DND-41 (cell line): ENCODE data around the gene CCDC85C.

Experiments
- ATAC-seq: fragments of 200-7000 bp; cut with Tn5 transposase; 3 replicates; pipeline ENCODE4 v1.9.1; 2021; ENCODE audit warnings: low read depth; ENCODE audit not compliant: insufficient read depth
- DNase-seq: peaks from one replicate; pipeline ENCODE4 v3.0.0-alpha.2; 2020
- H2AFZ ChIP-seq: 2 replicates; pipeline ENCODE4 v1.6.0; 2012; ENCODE audit warnings: low read depth, low read length
- H3K27ac ChIP-seq: 2 replicates; pipeline ENCODE4 v1.5.1; 2012; ENCODE audit warnings: low read length, inconsistent platforms
- H3K27me3 ChIP-seq: fragments of 200-600 bp; sonication (generic); 2 replicates; pipeline ENCODE4 v1.6.0; 2012; ENCODE audit warnings: low read length, mild to moderate bottlenecking, inconsistent platforms; ENCODE audit not compliant: insufficient read depth, poor library complexity
- H3K36me3 ChIP-seq: 2 replicates; pipeline ENCODE4 v1.5.1; 2012; ENCODE audit warnings: low read length, inconsistent platforms; ENCODE audit not compliant: insufficient read depth
- H3K4me1 ChIP-seq: 2 replicates; pipeline ENCODE4 v1.5.1; 2012; ENCODE audit warnings: mild to moderate bottlenecking, low read length; ENCODE audit not compliant: insufficient read depth
- H3K4me2 ChIP-seq: 2 replicates; pipeline ENCODE4 v1.6.0; 2012; ENCODE audit warnings: mild to moderate bottlenecking, moderate library complexity, low read length, inconsistent platforms; ENCODE audit not compliant: insufficient read depth
- H3K4me3 ChIP-seq, 2 experiments: fragments of 200-600 bp in 1 of 2; shearing (Covaris generic) in 1 of 2; 2 replicates each; pipeline ENCODE4 v1.5.1; 2012 to 2016; ENCODE audit warnings: inconsistent platforms in 2 of 2, low read length in 2 of 2, mild to moderate bottlenecking in 2 of 2, low read depth in 1 of 2, moderate library complexity in 1 of 2
- H3K79me2 ChIP-seq: 2 replicates; pipeline ENCODE4 v1.6.0; 2012; ENCODE audit warnings: low read length, inconsistent platforms; ENCODE audit not compliant: insufficient read depth
- H3K9ac ChIP-seq: 2 replicates; pipeline ENCODE4 v1.6.0; 2012; ENCODE audit warnings: low read depth, mild to moderate bottlenecking, inconsistent platforms, low read length, moderate library complexity
- H3K9me3 ChIP-seq: 2 replicates; pipeline ENCODE4 v1.5.1; 2012; ENCODE audit warnings: low read length, moderate library complexity, mild to moderate bottlenecking, inconsistent platforms; ENCODE audit not compliant: insufficient read depth, severe bottlenecking
- H4K20me1 ChIP-seq: 2 replicates; pipeline ENCODE4 v1.6.0; 2012; ENCODE audit warnings: low read length; ENCODE audit not compliant: insufficient read depth
- CTCF ChIP-seq: IDR thresholded peaks from 2 replicates; pipeline ENCODE4 v1.5.1; 2012; ENCODE audit warnings: borderline replicate concordance, low read length, moderate library complexity, mild to moderate bottlenecking; ENCODE audit not compliant: poor library complexity, severe bottlenecking; ENCODE audit errors: extremely low read depth
- EZH2 ChIP-seq: IDR thresholded peaks from 3 replicates; pipeline ENCODE4 v1.6.1; 2012; ENCODE audit warnings: borderline replicate concordance, low read depth, mild to moderate bottlenecking, moderate library complexity, low read length, inconsistent platforms; ENCODE audit not compliant: severe bottlenecking

The CCDC85C gene

GRCh38 chr14:99626041-99626648 lies 22.1 kb upstream of the CCDC85C start:
- ATAC-seq: no peak
- H3K27me3 ChIP-seq: peaks cover 10% of the 10 kb centered on the region
- no peak overlapping the region for H3K4me2 ChIP-seq
- H4K20me1 ChIP-seq: peaks cover 14% of the 10 kb centered on the region; the same call in 1 of the 2 replicates
- no peak overlapping the region for H3K4me3 ChIP-seq
- H3K4me1 ChIP-seq: peaks cover 6% of the 10 kb centered on the region
- no peaks in the 10 kb centered on the region for H3K79me2 ChIP-seq
- no peak overlapping the region for H2AFZ ChIP-seq
- TF ChIP-seq CTCF: no peak
- no peak for TF ChIP-seq EZH2
- no peaks in the 10 kb centered on the region for H3K9me3 ChIP-seq
- no peak overlapping the region for H3K9ac ChIP-seq
- no peak for DNase-seq
- H3K27ac ChIP-seq: no peak overlapping the region
- no peaks in the 10 kb centered on the region for H3K36me3 ChIP-seq

GRCh38 chr14:99625476-99625875 lies 21.5 kb upstream of the CCDC85C start:
- DNase-seq (no peak), ATAC-seq (no peak)
- H2AFZ ChIP-seq: no peak overlapping the region
- H3K36me3 ChIP-seq: no peaks in the 10 kb centered on the region
- peaks cover 14% of the 10 kb centered on the region; the same call in 1 of the 2 replicates for H4K20me1 ChIP-seq
- no peak overlapping the region for H3K27ac ChIP-seq
- peaks cover 6% of the 10 kb centered on the region for H3K4me1 ChIP-seq
- no peak overlapping the region for H3K4me2 ChIP-seq
- H3K9ac ChIP-seq: no peak overlapping the region
- no peaks in the 10 kb centered on the region for H3K9me3 ChIP-seq
- no peak overlapping the region for H3K4me3 ChIP-seq
- TF ChIP-seq EZH2: no peak
- TF ChIP-seq CTCF: no peak
- peaks cover 10% of the 10 kb centered on the region for H3K27me3 ChIP-seq
- H3K79me2 ChIP-seq: no peaks in the 10 kb centered on the region

- Histone ChIP-seq H4K20me1 (peaks cover 14% of the 10 kb centered on the region; the same call in 1 of the 2 replicates), H3K27me3 (peaks cover 10% of the 10 kb centered on the region), H3K79me2 (no peaks in the 10 kb centered on the region), H3K4me1 (peaks cover 6% of the 10 kb centered on the region), H2AFZ (no peak overlapping the region), H3K9me3 (no peaks in the 10 kb centered on the region), H3K4me3 (no peak overlapping the region), H3K9ac (no peak overlapping the region), H3K36me3 (no peaks in the 10 kb centered on the region), H3K27ac (no peak overlapping the region), H3K4me2 (no peak overlapping the region)
- no peak for DNase-seq
- no peak for ATAC-seq
- TF ChIP-seq CTCF (no peak), EZH2 (no peak)
Measured at GRCh38 chr14:99624971-99625370, 21.0 kb upstream of the CCDC85C start.
